Stimulated activated CD8-positive, alpha-beta memory T cell treated with anti-CD3 and anti-CD28 coated beads, Interleukin-2, amount 100 ng/mL, for 1 hour (primary cell): ENCODE results near the gene AP4E1.
"Not testable (repeated sequence)": the region's sequence is repeated elsewhere in the genome, so short reads cannot be mapped to it uniquely, and the experiment has no call there.

ENCODE experiments used
- DNase-seq, 2 donors: peaks; one replicate each; pipeline ENCODE4 v3.0.0-alpha.2; 2020; ENCODE audit warnings: low read depth in 2 of 2

AP4E1 gene

DNA sequence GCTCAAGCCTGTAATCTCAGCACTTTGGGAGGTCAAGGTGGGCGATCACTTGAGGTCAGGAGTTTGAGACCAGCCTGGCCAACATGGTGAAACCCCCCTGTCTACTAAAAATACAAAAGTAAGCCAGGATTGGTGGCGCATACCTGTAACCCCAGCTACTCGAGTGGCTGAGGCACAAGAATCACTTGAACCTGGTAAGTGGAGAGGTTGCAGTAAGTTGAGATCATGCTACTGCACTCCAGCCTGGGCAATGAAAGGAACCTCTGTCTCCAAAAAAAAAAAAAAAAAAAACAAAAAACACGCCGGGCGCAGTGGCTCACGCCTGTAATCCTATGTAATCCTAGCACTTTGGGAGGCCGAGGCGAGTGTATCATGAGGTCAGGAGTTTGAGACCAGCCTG lies 18.9 kb upstream of the AP4E1 start:
- DNase-seq, result no peak

DNA sequence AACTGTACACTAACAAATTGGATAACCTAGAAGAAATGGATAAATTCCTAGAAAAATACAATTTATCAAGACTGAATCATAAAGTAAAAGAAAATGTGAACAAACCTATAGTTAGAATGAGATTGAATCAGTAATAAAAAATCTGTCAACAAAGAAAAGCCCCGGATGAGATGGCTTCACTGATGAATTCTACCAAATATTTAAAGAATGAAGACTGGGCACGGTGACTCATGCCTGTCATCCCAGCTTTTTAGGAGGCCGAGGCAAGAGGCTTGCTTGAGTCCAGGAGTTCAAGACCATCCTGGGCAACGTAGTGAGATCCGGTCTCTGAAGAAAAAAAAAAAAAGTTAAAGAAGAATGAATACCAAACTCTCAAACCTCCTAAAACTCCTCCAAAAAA lies 17.7 kb upstream of the AP4E1 start:
- no peak for DNase-seq

DNA sequence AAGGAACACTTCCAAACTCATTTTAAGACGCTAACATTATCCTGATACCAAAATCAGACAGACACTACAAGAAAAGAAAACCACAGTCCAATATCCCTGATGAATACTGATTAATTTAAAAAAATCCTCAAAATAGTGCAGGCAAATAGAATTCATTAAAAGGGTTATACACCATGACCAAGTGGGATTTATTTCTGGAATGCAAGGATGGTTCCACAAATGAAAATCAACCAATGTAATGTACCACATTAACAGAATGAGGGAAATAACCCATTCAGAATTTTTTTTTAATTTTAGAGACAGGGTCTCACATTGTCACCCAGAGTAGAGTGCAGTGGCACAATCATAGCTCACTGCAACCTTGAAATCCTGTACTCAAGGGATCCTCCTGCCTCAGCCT lies 17.3 kb upstream of the AP4E1 start:
- no peak for DNase-seq

DNA sequence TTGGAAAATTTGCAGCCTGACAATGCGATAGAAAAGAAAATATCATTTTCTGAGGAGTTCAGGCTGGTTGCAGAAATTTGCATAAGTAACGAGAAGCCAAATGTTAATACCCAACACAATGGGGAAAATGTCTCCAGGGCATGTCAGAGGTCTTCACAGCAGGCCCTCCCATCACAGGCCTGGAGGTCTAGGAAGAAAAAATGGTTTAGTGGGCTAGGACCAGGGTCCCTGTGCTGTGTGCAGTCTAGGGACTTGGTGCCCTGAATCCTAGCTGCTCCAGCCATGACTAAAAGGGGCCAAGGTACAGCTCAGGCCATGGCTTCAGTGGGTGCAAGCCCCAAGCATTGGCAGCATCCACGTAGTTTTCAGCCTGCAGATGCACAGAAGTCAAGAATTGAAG lies 14.5 kb upstream of the AP4E1 start:
- DNase-seq, result no peak

- not testable (repeated sequence) for DNase-seq
Observed at GRCh38 chr15:50901390-50901789, 7.1 kb upstream of the AP4E1 start.

DNA sequence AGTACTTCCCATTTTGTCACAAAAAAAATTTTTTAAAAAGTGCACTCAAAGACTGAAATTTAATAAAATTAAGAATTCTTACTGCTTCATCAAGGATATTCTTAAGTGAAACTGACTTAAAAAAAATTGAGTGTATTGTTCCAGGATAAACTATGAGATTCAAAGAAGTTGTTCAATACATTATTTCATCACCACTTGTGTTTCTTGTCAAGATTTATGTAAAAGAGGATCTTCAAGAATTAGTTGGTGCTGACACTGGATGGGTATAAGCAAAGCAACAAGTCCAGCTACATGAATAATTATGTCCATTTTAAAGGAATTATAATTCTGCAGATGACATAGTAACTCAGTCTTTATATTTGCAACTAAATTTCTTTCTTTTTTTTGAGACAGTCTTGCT lies 4.3 kb upstream of the AP4E1 start:
- DNase-seq, result no peak

GRCh38 chr15:50905055-50905454 lies 3.4 kb upstream of the AP4E1 start:
- DNase-seq, result no peak

GRCh38 chr15:50906954-50907600 lies 1.4 kb upstream of the AP4E1 start:
- peak; percentile 38 to 50 for DNase-seq

DNA sequence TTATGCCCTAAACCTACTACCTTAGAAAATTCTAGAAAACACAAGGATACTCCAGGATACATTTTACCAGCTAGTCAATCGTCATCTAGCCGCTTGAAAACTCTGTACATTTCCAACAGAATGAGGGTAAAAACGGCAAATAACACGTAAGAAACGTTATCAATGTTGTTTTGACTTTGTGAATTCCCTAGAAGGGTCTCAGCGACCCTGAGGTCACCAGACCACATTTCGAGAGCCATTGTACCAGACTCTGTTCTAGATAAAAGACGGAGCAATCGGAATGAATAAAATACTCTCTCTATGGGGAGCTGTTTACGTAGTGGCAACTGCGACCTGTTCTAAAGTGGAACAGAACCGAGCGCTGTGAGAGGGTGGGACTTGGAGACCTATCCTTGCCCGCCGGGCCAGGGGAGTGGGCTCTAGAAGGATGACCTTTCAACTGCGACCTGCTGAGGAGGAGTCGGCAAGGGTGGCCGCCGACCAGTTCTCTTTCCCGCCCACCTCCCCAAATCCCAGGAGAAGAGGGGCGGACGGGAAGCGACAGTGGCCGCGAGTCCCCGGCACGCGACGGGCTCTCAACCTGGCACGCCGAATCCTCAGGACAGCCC lies 778 bp upstream of the AP4E1 start:
- DNase-seq, result peak; percentile 16 to 44

GRCh38 chr15:50909010-50909317 lies 481 bp downstream of the AP4E1 start:
- no peak for DNase-seq

GRCh38 chr15:50910426-50910795 lies 1.9 kb downstream of the AP4E1 start:
- DNase-seq, result not testable (repeated sequence)

- DNase-seq, result no peak
Observed at GRCh38 chr15:50911001-50911400, 2.5 kb downstream of the AP4E1 start.

- DNase-seq, result no peak
Observed at GRCh38 chr15:50911621-50912020, 3.1 kb downstream of the AP4E1 start.

DNA sequence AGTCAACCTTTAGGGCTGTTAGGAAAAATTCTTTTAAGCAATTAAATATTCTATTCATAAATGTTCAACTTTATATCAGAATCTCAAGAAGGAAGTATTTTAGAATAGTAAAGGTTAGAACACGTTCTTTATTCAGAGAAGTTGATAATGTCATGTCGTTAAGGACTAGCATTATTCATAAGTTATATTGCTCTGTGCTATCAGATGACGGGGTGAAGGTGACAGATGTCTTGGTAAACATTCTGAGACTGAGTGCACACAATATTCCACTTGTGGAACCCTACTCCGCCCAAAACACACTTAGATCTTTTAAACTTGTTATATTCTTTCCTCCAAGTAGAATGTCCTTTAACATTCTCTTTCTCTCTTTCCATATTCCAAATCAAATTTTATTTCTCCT lies 7.9 kb downstream of the AP4E1 start:
- no peak for DNase-seq

GRCh38 chr15:50919359-50919758 lies 10.9 kb downstream of the AP4E1 start:
- not testable (repeated sequence) for DNase-seq

GRCh38 chr15:50925281-50925680 lies 16.8 kb downstream of the AP4E1 start:
- DNase-seq, result no peak

DNA sequence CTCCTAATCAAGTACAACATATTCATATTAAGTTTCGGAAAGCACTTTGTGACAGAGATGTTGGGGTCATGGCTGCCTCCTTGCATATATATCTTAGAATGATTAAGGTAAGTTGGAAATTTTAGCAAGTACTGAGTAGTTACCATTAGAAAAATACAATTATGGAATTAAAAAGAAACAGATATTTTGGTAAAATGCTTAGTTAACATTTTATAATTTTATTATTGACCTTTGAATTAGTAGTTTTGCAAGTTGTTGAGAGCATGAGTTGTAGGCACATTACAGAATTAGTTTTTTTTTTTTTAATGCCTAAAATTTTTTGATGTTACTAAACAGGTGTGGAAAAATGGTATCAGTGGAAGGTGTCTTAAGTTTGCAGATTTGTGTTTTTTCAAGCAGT lies 20.6 kb downstream of the AP4E1 start:
- no peak for DNase-seq

GRCh38 chr15:50930792-50931191 lies 22.3 kb downstream of the AP4E1 start:
- no peak for DNase-seq

DNA sequence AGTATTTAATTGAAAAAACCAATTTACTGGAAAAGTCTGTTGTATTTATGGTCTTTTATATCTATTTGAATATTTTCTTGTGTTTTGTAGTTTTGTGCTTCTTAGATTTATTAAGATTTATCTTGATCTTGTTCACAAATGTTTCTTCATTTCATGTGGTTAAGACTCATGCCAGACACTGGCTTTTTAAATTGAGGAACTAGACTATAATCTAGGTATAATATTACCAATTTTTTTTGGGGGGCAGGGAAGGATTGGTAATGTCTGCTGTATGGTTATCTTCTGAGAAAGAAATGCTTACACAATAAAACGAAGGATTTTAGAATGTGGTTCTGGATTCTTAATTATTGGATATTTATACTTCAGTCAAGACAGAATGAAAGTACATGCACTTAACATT lies 24.9 kb downstream of the AP4E1 start:
- no peak for DNase-seq

DNA sequence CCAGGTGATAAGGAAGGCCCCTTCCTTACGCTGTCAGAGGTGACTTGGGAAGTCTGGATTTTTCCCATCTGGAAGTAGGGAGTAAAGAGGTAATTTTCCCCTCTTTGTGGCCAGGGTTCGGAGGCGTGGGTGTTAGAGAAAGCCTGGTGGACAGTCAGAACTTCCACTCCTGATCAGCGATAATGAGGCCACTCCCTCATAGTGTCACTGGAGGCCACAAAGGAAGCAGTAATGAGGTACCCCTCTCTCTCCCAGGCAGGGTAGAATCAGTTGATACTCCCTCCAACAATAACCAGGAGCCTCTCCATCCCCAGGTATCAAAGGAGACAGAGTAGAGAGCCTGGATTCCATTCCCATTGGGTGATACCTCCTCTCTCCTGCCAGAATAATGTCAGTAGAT lies 30.0 kb downstream of the AP4E1 start:
- DNase-seq, result no peak

DNA sequence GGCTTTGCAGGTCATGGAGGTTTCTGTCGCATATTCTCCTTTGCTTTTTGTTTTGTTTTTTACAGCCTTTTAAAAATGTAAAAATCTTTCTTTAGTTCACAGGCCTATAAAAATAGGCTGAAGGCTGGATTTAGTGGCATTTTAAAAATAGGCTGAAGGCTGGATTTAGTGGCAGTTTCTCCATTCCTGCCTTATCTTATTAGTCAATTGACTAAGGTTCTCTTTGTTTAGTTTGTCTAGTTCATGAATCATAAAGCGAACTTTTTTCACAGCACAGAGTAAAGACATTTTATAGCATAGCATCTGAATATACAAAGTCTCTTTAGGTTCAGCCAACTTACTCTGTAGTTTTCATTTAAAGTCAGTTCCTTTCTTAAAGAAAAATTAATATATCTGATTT lies 31.4 kb downstream of the AP4E1 start:
- DNase-seq, result no peak

DNA sequence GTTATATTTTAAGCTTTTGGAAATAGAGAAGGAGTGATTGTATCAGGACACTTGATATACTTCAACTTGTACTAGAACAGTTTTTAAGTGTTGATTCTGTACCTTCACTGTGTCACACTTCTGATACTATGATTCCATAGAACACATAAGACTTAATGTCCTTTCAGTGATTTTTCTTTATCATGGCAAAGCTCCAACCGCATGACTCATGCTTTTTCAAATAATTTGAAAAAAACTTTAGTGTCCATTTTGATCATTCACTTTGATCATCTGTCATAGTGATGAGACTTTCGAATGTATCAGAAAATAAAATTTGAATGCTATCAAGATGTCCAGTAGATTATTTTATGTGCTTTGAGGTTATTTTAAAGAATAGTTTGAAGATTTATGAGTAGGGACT lies 32.0 kb downstream of the AP4E1 start:
- no peak for DNase-seq

DNA sequence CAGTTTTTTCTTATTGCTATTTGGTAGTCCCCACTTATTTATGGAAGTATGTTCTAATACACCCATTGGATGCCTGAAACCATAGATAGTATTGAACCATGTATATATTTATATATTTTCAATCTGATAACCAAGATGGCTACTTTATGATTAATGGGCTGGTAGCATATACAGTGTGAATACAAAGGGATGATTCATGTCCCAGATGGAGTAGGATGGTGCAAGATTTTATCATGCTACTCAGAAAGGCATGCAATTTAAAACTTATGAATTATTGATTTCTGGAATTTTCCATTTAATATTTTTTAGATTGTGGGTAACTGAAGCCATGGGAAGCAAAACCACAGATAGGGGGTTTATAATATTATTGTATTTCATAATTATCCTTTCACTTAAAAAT lies 35.2 kb downstream of the AP4E1 start:
- DNase-seq, result no peak

DNA sequence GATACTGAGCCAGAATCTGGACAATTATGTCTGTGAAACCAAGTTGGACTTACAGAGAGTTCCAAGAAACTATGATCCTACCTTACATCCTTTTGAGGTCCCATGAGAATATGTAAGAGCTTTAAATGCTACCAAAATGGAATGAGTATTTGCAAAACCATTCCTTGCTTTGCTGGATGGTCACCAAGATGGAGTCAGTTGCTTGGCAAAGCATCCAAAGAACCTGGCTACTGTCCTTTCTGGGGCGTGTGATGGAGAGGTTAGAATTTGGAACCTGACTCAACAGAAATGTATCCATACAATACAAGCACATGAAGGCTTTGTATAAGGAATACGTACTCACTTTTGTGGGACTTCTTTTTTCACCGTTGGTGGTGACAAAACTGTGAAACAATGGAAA lies 36.2 kb downstream of the AP4E1 start:
- no peak for DNase-seq
